ENCODE results near the gene TNXB.
"Not testable (repeated sequence)": the region's sequence is repeated elsewhere in the genome, so short reads cannot be mapped to it uniquely, and the experiment has no call there.

TNXB gene

DNA sequence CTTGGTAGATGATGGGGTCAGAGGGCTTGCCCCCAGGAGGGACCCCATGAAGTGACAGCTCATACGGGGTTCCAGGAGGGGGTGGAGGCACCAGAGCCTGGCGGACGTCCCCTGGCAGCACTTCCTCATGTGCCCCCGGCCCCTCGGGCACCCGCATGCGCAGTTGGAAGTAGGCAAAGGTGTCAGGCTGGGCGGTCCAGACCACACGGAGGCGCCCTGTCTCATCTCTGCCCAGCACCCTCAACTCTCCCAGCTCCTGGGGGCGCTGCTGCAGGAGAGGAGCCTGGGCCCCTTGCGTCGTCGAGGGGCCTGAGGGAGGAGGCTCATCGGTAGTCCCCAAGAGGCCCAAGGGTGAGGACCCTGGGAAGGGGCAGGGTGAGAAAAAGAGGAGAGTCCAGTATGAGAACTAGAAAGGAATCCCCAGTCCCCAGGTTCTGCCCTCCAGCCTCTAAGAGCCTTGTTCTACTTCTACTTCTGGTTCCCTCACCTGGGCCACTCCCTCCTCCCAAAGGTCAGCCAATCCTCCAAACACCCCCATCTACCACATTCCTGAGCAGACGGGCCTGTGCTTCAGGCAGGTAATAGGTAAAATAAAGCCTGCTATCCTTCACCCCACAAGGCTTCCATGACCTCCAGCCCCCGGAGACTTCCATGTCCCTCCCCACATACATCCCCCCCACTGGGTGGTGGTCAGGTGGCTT lies 23.2 kb downstream of the TNXB start:
- DNase-seq (ENCODE audit: low read depth in 2 of 2) = no peak

DNA sequence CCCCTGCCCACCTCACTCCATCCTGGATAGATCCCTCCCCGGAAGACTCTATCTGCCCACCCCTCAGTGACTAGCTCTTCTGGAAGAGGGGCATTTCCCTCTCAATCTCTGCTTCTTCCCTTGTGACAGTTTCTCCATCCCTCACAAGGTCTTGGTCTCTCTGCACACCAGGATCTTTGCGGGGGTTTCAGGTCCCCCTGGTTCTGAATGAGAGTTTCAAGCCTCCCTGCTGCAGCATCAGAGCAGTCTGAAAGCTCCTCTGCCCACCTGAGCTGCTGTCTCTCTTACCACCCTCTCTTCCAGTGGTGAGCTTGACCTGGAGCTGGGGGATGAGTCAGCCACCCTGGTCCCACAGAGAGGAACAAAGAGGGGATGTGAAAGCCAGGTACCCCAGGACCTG lies 24.4 kb downstream of the TNXB start:
- DNase-seq (ENCODE audit: low read depth in 2 of 2) = no peak

DNA sequence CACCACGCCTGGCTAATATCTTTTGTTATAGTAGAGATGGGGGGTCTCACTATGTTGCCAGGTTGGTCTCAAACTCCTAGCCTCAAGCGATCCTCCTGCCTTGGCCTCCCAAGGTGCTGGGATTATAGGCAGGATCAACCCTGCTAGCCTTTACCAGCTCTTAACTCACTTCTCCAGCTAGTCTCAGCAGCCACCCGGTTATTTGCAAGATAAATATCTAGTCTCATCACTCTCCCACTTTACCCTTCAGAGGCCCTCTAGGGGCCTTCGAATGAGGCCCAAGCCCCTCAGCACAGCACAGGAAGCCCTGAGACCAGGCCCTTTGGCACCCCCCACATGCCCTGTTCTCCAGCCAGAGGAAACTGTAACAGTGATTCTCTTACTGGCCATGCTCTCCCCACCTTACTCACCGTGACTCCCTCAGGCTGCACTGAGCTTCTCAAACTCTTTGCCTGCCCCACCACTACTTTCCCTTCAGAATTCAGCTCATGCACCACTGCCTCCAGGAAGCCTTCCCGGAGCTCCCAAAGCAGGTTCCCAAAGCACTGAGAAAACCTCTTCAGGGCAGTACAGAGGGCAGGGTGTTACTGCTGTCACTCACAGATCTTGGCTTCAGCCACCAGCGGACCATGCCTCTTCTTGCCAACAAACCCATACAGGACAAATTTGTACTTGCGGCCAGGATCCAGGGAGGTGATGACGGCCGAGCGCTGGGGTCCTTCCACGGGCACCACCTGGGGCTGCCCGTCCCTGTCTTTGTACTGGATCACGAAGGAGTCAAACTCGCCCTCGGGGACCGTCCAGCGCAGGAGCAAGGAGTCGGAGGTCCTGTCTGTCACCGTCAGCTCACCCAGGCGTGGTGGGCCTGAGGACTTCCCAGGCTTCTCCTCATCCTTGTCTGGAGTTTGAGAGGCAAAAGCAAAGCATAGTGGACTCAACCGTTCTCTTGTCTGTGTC lies 25.0 kb downstream of the TNXB start:
- DNase-seq (ENCODE audit: low read depth in 2 of 2) = no peak

DNA sequence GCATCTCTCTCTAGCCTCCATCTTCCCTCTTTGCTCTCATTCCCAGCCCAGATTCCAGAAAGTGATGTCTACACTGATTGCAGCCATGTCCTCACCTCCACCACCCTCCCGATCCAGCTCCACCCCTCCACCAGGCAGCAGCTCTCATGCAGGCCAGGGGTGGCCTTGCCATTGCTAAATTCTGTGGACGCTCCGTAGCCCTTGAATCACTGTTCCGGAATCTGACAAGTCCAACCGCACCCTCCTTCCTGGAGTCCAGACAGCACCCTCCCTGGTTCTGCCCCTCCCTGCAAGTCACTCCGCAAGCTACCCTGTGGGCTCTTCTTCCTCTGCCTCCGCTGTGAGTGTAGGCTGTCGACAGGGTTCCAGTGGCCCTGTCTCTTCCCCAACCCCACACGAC lies 26.2 kb downstream of the TNXB start:
- no peak for DNase-seq (ENCODE audit: low read depth in 2 of 2)

DNA sequence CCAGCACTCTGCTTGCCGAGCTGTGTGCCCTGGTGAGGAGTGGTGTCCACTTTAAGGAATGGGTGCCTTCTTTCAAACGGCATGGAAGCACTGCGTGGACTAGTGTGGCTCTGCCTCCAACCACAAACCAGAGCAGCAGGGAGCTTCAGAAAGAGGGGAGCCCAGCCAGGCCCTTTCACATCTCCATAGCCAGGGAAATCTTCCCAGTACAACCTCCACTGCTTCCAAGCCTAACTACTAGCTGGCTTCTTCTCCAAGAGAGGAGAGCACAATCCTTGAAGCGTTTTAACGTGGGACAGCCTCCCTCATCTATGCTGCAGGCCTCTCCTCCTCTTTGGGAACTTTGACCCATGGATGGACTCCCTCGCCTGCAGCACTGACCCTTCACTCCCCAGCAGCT lies 26.7 kb downstream of the TNXB start:
- no peak for DNase-seq (ENCODE audit: low read depth in 2 of 2)

DNA sequence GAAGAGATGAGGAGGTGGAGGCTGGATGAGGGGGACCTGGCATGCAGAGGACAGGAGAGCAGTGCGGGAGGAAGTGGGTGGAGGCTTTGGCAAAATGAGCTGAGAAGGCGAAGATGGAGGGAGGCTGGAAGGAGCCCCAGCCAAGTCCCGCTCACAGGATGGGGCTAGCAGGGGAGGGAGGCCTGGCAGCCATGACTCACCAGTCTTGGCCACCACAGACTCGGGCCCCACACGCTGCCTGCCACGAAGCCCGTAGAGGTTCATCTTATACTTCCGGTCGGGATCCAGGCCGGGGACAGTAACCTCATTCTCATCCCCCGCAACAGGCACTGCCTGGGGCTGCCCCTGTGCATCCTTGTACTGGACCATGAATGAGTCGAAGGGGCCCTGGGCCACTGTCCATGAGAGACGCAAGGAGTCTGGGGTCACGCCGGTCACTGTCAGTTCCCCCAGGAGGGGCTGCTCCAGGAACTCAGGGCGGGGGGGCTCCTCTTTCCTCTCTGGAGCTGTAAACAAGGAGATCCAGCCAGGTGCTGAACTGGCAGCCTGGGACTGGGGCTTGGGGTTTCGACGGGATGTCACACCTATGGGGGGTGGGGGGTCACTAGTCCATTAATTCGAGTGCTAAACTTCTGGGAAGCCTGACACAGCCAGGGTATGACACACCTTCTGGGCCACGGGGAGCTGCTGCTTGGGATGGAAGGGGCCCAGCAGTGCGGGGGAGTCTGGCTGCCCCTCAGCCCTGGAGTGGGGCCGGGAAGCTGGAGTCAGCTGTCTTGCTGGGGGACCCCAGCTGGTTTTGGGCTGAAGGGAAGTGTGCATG lies 27.8 kb downstream of the TNXB start:
- DNase-seq (ENCODE audit: low read depth in 2 of 2) = no peak

DNA sequence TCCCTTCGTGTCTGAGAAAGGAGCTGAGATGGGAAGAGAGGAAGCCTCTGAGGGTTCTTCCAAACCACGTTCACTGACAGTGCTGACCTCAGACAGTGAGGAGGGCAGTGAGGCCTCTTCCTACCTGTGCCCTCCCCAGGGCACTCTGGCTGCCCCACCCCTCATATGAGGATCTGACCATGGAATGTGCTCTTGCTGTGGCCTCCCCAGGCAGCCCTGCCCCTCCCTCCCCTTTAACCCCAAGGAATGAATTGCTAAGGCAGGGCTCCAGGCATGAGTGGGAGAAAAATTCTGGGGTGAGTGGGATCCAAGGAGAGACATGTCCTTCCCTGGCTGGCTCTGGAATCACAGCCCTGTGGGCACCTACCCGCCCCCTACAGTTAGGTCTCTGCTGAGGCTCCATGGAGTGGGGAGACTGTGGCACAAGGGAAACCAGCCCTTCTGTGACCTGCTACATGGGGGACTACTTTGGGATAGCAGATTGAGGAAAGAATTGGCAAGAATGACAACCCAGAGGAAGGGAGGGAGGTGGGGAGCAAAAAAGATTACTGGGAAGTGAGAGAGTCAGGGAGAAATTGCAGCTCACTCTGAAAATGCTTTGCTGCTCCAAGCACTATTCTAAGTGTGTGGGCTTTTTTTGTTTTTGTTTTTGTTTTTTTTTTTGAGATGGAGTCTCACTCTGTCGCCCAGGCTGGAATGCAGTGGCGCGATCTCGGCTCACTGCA lies 29.4 kb downstream of the TNXB start:
- DNase-seq (ENCODE audit: low read depth in 2 of 2) = no peak

DNA sequence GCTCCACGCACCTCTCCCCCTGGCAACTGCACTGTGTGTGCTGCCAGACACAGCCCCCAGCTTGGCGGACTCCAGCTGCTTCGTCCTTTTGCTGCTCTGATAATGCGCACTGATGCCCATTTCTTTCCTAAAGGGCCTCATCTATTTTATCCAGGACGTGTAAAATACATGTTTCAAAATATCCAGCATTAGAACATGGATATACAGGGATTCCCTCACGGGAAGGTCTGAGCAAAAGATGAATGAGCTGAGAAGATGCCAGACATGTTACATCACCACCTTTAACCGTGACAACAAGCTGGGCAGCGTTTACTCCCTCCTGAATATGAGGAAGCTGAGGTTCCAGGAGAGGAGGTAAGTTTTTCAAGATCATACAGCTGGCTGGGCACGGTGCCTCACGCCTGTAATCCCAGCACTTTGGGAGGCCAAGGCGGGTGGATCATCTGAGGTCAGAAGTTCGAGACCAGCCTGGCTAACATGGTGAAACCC lies 32.8 kb downstream of the TNXB start:
- no peak for DNase-seq (ENCODE audit: low read depth in 2 of 2)

DNA sequence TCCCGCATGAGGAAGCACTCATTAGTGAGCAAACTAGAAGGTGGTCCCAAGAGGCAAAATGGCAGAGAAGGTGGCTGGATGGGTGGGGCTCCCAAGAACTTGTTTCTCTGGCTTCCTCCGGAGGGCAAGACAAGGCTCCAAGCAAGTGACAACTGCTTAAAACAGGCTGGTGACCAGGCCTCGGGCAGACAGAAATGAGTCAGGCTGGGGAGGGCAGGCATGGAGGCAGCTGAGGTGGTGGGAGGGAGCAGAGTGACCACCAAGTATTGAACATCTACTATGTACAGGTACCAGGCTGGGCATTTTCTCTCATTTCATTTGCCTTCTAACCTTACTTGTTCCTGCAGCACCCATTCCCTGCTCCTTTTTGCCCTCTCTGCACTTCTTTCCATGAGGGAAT lies 33.4 kb downstream of the TNXB start:
- DNase-seq (ENCODE audit: low read depth in 2 of 2) = no peak

DNA sequence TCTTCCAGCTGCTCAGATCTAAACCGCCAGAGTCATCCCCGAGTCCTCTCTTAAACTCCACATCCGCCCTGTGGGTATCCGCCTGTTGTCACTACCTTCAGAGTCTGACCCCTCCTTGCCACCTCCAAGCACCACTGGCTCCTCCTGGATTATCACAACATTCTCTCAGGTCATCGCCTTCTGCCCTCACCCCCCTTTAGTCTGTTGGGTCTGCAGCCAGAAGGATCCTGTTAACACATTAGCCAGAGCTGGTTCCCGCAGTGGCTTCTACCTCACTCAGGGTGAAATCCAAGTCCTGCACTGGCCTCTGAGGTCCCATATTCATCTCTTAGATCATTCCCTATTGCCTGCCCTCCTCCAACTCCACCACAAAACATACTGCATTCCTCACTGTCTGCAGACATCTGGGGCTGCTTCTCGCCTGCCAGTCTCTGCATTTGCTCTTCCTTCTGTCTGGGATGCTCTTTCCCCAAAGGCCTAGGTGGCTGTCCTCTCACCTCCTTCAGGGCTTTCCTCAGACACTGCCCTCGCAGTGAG lies 34.1 kb downstream of the TNXB start:
- no peak for DNase-seq (ENCODE audit: low read depth in 2 of 2)

DNA sequence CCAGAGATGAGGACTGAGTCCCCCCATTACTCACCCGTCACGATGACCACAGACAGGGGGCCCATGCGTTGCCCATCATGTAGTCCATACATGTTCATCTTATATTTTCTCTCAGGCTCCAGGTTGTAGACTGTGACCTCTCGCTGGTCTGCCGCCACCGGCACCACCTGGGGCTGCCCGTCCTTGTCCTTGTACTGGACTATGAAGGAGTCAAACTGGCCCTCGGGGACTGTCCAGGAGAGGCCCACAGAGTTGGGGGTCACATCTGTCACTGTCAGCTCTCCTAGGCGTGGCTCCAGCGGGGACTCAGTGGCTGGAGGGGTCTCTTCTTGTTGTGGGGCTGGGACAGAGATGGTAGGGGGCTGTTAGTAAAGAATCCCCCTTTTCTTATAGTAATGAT lies 35.5 kb downstream of the TNXB start:
- DNase-seq (ENCODE audit: low read depth in 2 of 2) = no peak

DNA sequence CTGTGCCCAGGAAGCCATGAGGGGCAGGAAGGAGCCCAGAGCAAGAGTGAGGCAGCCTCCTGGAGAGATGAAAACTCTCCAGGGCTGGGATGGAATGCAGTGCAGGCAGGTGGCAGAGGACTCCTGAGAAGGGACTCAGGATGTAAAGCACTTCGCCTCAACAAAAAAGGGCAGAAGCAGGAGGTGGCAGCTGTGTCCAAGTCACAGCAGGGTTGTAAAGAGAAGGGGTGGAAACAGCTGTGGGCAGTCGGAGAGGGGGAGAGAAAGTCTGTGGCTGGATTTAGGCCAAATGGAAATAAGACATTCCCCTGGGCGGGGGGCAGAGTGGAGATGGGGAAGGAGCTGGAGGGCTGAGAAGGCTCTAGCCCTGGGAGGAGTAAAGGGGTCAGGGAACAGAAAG lies 36.0 kb downstream of the TNXB start:
- no peak for DNase-seq (ENCODE audit: low read depth in 2 of 2)

DNA sequence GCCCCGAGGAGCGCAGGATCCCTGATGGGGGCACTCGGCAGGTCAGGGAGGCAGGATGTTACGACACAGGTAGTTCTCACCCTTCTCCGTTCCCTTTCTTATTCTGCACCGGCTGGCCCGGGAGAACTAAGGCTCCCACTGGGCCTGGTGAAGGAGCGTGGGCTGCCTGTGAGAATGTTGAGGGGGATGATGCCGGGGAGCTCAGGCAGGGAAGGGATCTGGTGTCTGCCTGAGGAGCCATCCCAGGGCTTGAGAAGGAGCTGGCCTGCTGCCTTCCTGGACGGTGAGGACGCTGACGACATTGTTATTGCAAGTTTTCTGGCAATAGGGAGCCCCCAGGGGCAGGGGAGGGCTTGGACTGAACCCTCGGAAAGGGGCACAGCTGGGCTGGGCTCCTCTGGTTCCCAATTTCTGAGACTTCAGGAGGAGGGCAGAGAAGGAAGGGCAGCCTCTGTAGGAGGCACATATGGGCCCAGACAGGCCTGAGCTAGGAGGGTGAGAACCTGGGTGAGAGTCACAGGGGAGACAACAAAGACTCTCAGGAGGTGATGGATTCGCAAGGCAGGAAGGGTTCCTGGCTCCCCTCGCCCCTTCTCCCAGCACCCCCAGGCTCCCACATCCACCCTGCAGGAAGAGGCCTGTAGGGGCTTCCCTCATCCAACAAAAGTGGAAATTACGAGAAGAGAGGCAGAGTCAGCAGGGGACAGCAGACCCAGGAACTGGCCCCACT lies 38.2 kb downstream of the TNXB start:
- no peak for DNase-seq (ENCODE audit: low read depth in 2 of 2)

DNA sequence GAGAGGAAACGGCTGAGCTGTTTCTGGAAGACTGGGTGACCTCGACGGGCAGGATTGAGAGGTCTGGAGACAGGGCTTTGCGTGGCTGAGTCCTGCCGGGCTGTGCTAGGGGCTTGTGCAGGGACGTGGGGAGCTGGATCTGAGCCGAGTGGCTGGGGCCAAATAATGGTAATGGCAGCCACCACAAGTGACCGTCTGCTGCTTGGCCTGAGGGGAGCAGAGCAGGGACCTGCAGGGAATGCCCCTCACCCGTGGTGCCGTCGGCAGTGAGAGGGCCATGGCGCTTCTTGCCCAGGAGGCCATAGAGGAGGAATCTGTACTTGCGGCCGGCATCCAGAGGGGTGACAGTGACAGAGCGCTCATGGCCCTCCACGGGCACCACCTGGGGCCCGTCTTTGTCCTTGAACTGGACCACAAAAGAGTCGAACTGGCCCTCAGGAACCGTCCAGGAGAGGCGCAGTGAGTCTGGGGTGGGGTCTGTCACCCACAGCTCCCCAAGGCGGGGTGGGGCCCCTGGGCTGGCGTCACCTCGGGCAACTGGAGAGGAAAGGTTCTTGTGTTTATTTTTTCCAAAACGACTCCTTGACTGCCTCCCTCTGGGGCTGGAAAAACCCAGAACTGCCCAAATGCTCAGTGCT lies 39.1 kb downstream of the TNXB start:
- DNase-seq (ENCODE audit: low read depth in 2 of 2) = no peak

DNA sequence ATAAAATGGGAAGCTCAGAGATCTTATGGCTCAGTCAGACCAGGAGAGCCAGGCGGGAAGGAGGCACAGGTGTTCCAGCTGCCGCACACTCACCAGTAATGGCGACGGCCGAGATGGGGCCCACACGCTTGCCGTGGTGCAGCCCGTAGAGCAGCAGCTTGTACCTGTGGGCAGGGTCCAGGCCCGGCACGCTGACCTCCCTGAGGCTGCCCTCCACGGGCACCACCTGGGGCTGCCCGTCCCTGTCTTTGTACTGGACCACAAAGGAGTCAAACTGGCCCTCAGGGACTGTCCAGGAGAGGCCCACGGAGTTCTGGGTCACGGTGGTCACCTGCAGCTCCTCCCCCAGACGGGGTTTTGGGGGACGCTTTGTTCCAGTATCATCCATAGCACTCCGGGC lies 39.7 kb downstream of the TNXB start:
- DNase-seq (ENCODE audit: low read depth in 2 of 2) = no peak

DNA sequence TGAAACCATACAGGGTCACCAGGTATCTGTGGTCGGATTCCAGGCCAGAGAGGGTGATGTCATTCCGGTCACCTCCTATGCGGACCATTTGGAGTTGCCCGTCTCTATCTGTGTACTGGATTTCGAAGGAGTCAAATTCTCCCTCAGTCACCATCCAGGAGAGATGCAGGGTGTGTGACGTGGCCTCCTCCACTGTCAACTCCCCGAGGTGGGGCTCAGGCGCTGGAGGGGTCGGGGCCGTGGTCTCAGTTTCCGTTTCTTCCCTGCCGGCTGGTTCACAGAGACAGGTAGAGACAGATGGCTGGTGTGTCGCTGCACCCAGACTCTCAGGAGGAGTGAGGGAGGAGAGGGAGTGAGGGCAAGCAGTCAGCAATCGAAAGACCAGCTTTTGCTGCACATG lies 40.3 kb downstream of the TNXB start:
- no peak for DNase-seq (ENCODE audit: low read depth in 2 of 2)

DNA sequence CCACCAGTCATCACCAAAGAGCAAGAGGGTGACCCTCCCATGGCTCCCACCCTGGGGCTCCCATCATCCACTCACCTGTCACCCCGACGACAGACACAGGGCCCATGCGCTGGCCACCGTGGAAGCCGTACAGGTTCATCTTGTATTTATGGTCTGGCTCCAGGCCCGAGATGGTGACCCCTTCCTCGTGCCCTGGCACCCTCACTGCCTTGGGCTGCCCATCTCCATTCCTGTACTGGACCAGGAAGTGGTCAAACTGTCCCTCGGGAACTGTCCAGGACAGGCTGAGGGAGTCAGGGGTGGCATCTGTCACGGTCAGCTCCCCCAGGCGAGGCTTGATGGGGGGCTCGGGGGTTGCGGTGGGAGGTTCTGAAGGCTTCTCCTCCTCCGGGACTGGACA lies 40.8 kb downstream of the TNXB start:
- DNase-seq (ENCODE audit: low read depth in 2 of 2) = not testable (repeated sequence)

DNA sequence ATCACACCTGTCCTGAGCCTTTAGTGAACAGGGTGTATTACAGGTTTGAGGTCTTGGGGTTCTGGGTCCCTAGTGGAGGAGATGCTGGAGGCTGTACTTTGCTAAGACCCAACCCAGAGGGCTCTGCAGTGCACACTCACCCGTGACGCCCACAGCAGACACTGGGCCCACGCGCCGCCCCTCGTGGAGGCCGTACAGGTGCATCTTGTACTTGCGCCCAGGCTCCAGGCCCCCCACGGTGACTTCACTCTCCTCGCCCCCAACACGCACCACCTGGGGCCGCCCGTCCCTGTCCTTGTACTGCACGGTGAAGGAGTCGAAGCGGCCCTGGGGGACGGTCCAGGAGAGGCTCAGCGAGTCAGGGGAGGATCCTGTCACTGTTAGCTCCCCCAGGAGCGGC lies 41.6 kb downstream of the TNXB start:
- not testable (repeated sequence) for DNase-seq (ENCODE audit: low read depth in 2 of 2)

DNA sequence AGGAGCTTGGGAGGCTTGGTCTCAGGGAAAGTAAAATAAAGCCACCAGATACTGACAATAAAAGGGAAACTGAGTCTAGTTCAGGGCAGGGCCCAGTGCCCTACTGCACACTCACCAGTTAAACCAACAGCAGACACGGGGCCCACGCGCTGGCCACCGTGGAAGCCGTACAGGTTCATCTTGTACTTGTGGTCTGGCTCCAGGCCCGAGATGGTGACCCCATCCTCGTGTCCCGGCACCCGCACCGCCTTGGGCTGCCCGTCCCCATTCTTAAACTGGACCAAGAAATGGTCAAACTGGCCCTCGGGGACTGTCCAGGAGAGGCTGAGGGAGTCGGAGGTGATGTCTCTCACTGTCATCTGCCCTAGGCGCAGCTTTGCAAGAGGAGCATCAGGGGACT lies 44.4 kb downstream of the TNXB start:
- DNase-seq (ENCODE audit: low read depth in 2 of 2) = no peak

Data from stimulated activated CD4-positive, alpha-beta T cell treated with anti-CD3 and anti-CD28 coated beads, Interleukin-4, amount 100 ng/mL, for 48 hours (primary cell).